ENCODE measurements around the gene C11orf24.
"Not testable (repeated sequence)": the region's sequence is repeated elsewhere in the genome, so short reads cannot be mapped to it uniquely, and the experiment has no call there.

C11orf24 gene

DNA sequence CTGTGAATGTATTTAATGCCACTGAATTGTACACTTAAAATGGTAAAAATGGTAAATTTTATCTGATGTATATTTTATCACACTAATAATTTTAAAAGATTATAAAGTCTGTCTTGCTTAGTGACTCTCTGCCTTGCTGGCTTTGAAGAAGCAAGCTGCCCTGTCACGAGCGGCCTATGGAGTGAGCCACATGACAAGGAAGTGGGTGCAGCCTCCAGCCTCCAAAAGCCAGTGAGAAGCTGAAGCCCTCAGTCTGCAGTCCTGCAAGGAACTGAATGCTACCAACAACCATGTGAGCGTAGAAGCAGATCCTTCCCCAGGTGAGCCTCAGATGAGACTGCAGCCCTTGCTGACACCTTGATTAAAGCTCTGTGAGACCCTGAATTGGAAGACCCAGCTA, 20.0 kb downstream of the C11orf24 start:
- no peak for DNase-seq (ENCODE audit: low read depth in 2 of 2)

DNA sequence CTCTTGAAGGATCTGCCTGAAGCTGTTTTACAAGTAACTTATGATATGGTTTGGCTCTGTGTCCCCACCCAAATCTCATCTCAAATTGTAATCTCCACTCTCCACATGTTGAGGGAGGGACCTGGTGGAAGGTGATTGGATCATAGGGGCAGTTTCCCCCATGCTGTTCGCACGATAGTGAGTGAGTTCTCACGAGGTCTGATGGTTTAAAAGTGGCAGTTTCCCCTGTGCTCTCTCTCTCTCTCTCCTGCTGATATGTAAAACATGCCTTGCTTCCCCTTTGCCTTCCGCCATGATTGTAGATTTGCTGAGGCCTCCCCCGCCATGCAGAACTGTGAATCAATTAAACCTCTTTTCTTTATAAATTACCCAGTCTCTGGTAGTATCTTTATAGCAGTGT, 26.9 kb downstream of the C11orf24 start:
- DNase-seq (ENCODE audit: low read depth in 2 of 2): not testable (repeated sequence)

DNA sequence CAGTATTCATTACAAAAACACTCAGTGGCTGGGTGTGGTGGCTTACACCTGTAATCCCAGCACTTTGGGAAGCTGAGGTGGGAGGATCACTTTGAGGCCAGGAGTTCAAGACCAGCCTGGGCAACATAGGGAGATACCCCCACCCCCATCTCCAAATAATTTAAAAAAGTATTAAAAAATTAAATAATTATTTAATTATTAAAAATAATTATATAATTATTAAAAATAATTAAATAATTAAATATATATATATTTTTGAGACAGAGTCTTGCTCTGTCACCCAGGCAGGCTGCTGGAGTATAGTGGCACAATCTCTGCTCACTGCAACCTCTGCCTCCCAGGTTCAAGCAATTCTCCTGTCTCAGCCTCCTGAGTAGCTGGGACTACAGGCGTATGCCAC, 27.9 kb downstream of the C11orf24 start:
- not testable (repeated sequence) for DNase-seq (ENCODE audit: low read depth in 2 of 2)

DNA sequence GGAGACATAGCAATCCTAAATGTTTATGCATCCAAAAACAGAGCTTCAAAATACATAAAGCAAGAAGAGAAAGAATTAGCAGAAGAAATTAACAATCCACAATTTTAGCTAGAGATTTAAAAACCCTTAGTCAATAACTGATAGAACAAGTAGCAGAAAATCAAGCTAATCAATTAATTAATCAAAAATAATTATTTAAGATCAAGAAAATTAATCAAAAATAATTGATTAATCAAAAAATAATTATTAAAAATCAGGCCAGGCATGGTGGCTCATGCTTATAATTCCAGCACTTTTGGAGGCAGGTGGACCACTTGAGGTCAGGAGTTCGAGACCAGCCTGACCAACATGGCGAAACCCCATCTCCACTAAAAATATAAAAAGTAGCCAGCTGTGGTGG, 29.2 kb downstream of the C11orf24 start:
- DNase-seq (ENCODE audit: low read depth in 2 of 2): no peak

DNA sequence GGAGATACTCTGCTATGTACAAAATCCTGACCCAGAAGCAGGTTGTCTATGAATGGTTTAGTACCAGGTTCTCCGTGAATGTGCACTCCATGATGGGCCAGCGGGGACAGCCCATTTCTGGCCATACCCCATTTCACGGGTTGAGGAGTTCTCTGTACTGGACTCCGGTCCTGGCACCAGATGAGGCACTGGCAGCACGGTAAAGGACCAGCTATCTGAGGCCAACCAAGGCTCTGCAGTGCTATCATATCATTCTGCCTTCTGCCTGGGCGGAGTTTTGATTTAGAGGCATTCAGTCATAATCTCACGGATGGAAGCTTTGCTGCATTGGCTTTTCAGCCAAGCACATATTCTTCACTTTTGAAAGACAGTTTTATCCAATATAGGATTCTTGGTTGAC, 40.2 kb downstream of the C11orf24 start:
- DNase-seq (ENCODE audit: low read depth in 2 of 2): no peak

DNA sequence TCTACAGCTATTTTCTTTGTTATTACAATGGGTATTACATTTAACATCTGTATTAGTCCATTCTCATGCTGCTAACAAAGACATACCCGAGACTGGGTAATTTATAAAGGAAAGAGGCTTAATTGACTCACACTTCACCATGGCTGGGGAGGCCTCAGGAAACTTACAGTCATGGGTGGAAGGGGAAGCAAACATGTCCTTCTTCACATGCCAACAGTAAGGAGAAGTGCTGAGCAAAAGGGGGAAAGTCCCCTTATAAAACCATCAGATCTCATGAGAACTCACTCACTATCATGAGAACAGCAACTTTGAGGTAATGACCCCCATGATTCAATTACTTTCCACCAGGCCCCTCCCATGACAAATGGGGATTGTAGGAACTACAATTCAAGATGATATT, 42.2 kb downstream of the C11orf24 start:
- no peak for DNase-seq (ENCODE audit: low read depth in 2 of 2)

DNA sequence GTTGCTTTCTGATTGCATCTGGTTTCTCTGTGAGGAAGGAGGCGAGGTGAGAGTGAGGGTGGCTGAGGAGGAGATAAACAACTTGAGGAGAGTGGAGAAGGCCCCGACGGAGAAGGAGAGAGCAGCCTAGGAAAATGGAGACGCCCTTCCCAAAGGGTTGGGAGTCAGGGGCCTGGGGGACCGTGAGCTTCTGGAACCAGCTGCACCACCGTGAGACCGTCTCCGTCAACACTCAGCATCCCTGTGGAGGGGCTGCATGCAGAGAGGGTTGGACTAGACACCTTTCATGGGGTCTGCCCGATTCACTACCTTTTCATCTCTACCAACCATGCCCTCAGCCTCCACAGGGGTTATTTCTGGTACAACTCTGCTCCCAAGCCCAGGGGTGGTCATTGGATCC, 45.4 kb downstream of the C11orf24 start:
- no peak for DNase-seq (ENCODE audit: low read depth in 2 of 2)

- no peak for DNase-seq (ENCODE audit: low read depth in 2 of 2)
Observed at GRCh38 chr11:68224606-68225005, 47.2 kb downstream of the C11orf24 start.

- no peak for DNase-seq (ENCODE audit: low read depth in 2 of 2)
Observed at GRCh38 chr11:68223275-68223674, 48.5 kb downstream of the C11orf24 start.

DNA sequence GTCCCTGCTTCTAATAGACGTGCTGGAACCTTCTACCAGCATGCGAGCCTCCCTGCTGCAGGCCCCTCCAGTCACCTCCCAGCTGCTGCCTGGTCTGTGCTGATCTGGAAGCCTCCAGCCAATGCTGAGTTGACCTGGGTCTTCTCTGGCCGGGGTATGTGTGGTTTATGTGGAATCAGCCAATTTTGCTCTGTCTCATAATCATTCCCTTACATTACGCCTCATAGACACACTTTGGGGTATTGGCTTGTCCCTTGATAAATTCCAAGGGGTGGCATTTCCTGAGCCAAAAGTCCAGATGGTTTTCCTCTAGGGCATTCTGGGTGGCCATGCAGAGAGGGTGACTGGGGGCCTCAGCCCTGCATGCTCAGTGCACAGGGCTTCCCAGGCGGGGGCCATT, 50.4 kb downstream of the C11orf24 start:
- DNase-seq (ENCODE audit: low read depth in 2 of 2): no peak

DNA sequence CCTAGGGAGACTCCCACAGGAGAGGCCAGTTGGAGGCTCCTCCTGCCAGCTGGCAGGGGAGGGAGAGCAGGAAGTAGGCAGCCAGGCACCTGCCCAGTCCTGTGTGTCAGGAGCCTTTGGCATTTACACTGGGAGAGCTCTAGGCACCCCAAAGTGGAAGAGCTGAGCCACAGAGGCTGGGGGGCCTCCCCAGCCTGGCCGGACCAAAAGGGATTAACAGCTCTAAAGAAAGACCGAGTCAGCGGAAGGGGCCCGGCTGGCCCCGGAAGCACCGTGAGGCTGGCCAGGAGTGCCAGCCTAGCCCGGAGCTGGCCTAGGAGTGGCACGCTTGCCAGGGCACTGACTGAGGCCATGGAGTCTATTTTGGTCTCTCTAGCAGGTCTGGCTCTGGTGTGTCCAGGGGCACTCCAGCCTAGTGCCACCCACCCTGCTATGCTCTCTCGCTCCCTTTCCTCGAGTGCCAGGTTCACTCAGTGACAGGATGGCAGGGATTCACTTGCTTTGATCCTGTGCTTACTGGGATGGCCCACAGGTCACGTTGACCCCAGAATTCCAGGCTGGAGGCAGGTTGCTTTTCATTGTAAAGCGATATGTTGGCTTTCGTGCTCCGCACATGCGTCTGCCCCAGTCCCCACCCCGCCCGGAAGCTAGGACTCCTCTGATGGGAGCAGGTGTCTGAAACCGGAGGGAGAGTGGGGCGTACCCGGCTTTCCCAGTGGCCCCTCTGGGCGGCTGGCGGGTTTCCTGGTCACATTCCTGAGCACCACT, 55.4 kb downstream of the C11orf24 start:
- DNase-seq (ENCODE audit: low read depth in 2 of 2): no peak

DNA sequence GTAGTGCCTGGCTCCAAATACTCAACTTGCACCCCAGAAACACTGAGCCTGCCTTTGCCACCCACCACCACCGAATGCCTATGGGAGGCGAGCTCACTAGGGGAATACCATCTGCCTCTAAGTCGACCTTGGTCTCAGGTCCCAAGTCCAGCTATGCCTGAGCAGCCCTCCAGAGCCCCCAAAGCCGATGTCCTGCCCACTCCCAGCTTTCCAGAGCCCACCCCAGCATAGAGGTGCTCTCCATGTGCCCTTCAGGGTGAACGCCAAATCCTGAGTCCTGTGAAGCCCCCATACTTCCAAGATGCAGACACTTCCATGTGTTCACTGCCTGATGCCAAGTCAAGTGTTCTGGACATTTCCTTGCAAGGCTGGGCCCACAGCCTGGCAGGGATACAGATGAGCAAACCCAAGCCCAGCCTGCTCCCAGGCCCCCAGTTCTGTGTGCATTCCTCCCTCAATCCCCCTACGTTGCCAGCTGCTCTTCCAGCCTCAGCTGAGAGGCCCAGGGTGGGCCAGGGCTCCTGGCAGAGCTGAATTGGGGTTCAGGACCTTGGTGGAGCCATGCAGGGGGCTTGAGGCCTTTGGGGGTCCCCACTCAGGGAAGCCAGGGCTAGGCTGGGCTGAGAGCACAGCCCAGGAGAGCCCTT, 56.1 kb downstream of the C11orf24 start:
- DNase-seq (ENCODE audit: low read depth in 2 of 2): no peak

DNA sequence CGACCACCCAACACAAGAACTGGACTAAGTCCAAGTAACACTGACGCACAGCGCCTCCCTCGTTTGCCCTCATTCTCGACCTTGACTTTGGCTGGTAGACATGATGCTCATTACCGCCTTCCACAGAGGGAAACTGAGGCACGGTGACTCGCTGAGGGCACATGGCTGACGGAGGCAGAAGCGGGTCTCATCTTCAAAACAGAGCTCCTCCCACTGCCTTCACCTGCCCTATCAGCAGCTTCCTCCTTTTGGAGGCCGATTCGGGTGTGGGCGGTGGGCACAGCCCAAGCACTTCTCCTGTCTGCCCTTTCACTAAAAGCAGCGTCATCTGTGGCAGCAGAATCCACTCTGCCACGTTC, 56.7 kb downstream of the C11orf24 start:
- DNase-seq (ENCODE audit: low read depth in 2 of 2): no peak

DNA sequence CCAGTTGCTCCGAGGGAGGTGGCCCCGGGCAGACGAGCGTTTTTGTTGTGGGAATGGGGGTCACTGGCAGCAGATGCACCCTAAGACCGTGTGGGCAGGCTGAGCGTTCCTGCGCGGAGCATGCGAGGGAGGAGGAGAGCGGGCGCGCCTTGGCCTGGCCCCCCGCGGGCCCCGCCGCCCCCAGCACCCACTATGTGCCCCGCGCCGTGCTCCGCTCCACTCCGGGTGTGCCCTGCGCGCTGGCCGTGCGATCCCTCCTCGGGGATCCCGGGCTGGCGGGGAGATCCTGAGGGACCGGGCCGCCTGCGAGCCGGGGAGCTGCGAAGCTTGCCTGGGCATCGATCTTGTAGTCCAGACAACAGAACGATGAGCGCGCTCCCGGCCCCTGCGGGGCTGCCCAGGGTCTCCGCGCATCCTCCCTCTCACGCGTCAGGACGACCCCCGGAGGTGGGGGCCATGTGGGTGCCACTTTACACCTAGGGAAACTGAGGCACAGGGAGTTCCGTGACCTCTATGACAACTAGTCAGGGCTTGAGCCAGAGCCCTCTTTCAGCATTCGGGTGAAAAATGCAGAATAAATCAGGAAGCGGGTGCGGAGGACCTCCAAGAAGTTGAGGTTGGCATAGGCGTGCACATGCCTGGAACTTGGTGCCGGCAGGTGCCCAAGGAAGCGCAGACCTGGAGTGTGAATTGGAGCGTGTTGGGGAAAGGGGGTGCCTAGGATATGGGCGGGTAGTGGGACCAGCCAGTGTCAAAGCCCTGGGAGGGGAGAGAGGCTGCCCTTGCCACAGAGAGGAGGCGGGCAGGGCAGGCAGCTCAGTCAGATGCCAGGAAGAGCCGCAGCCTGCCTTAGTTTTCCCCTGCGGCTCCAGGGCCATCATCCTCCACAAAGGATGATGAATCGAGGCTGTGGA, 57.3 kb downstream of the C11orf24 start:
- no peak for DNase-seq (ENCODE audit: low read depth in 2 of 2)

- DNase-seq (ENCODE audit: low read depth in 2 of 2): peak; percentile 94 to 95
Observed at GRCh38 chr11:68213555-68214172, 58.1 kb downstream of the C11orf24 start.

DNA sequence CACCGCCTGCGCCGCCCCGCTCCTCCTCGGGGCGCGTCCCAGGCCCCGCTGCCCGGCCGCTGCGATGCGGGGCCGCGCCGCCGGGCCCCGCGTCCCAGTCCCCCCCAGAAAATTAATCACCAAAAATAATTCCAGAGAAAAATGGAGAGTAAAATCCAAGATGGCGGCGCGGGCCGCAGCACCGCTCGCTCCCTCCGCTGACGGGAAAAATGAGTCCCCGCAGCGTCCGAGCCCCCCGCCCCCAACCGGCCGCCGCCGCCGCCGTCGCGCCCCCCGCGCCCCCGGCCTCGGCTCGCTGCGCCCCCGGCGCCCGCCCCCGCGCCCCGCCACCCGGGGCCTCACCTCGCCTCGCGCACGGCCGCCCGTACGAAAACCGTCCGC, 58.6 kb downstream of the C11orf24 start, which contains the start of gene KMT5B:
TSS of gene KMT5B (minus strand) at position 162 of the 381 bp plus-strand sequence. CDS start 23,220 bp downstream, outside the sequence.
- peak; percentile 32 to 37 for DNase-seq (ENCODE audit: low read depth in 2 of 2)

GRCh38 chr11:68212421-68213134, 59.2 kb downstream of the C11orf24 start:
- DNase-seq (ENCODE audit: low read depth in 2 of 2): peak; percentile 38 to 45

DNA sequence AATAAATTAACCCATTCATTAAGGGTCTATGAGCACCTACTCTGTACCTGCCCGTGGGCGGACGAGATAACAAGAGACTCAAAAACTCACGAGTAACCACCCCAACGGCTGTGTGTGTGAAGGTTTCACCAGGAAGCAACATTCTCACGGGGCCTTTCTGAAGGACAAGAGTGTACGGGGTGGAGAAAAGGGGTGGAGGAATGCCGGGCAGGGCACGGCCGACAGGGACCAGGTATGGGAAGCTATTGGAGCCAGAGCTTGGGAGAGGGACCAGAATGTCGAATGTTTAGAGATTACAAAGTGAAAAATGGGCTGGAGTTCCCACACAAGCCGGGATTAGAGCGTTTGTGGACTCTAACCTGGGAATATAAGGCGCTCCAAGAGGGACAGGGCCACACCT, 60.2 kb downstream of the C11orf24 start:
- no peak for DNase-seq (ENCODE audit: low read depth in 2 of 2)
